Naive thymus-derived CD4-positive, alpha-beta T cell (primary cell): Measurements from ENCODE around the gene MRPL4. TPM values are rescaled to one million over a fixed set of nuclear protein-coding genes. Genes with fewer than 3 reads are reported as not detected.
A peak's percentile ranks its signal among the peaks of the same experiment; 100 is the strongest.

ENCODE experiments used
- ATAC-seq: fragments of 150-1000 bp; cut with Tn5 transposase; 2 replicates; pipeline ENCODE4 v1.10.0; 2021; ENCODE audit warnings: mild to moderate bottlenecking, moderate library complexity
- CTCF ChIA-PET: fragments of 350-600 bp; sonication (Branson Sonifier 250); formaldehyde crosslinking; loops from one replicate; lab custom pipeline; 2021; ENCODE audit warnings: antibody characterized with exemption; lab: Charles Lee
- POLR2A ChIA-PET: fragments of 350-600 bp; sonication (Branson Sonifier 250); formaldehyde crosslinking; loops from one replicate; lab custom pipeline; 2021; ENCODE audit warnings: antibody characterized with exemption, inconsistent platforms; lab: Charles Lee
- DNase-seq, 9 donors: peaks; one replicate each; pipeline versions ENCODE4 v3.0.0 to v3.0.0-alpha.2; 2020 to 2022; ENCODE audit warnings: mixed read lengths in 1 of 9
- H3K27ac ChIP-seq: one replicate; pipeline ENCODE4 v1.7.0; 2013; ENCODE audit warnings: mild to moderate bottlenecking, low read depth, low read length, moderate library complexity
- H3K27me3 ChIP-seq, 2 donors: one replicate each; pipeline ENCODE4 v1.7.0; 2013; ENCODE audit warnings: low read length in 2 of 2, mild to moderate bottlenecking in 2 of 2, moderate library complexity in 2 of 2; ENCODE audit not compliant: control insufficient read depth in 2 of 2, insufficient read depth in 2 of 2
- H3K36me3 ChIP-seq, 3 experiments: 1 replicate in 2 of 3; 2 replicates in 1 of 3; pipeline ENCODE4 v1.7.0; 2013; ENCODE audit warnings: low read length in 3 of 3, mild to moderate bottlenecking in 3 of 3, moderate library complexity in 1 of 3; ENCODE audit not compliant: insufficient read depth in 3 of 3, control insufficient read depth in 2 of 3
- H3K4me1 ChIP-seq, 2 donors: one replicate each; pipeline ENCODE4 v1.7.0; 2013; ENCODE audit warnings: low read length in 2 of 2, mild to moderate bottlenecking in 2 of 2, moderate library complexity in 1 of 2; ENCODE audit not compliant: control insufficient read depth in 2 of 2, insufficient read depth in 2 of 2
- H3K4me3 ChIP-seq: 2 replicates; pipeline ENCODE4 v1.7.0; 2013; ENCODE audit warnings: mild to moderate bottlenecking, low read length
- H3K9me3 ChIP-seq, 3 experiments: 1 replicate in 2 of 3; 2 replicates in 1 of 3; pipeline ENCODE4 v1.7.0; 2013; ENCODE audit warnings: low read length in 3 of 3; ENCODE audit not compliant: control insufficient read depth in 2 of 3
- H3K27ac Mint-ChIP-seq, 9 donors: one replicate each; pipeline ENCODE4 v1.8.0; 2020 to 2022; ENCODE audit warnings: mixed read lengths in 9 of 9, mild to moderate bottlenecking in 8 of 9, moderate library complexity in 5 of 9, inconsistent platforms in 2 of 9
- H3K27me3 Mint-ChIP-seq, 5 donors: one replicate each; pipeline ENCODE4 v1.8.0; 2021 to 2022; ENCODE audit warnings: mixed read lengths in 5 of 5, mild to moderate bottlenecking in 1 of 5
- H3K36me3 Mint-ChIP-seq, 5 donors: one replicate each; pipeline ENCODE4 v1.8.0; 2020 to 2022; ENCODE audit warnings: mixed read lengths in 5 of 5, mild to moderate bottlenecking in 3 of 5, inconsistent platforms in 1 of 5
- H3K4me1 Mint-ChIP-seq, 7 donors: one replicate each; pipeline ENCODE4 v1.8.0; 2020 to 2022; ENCODE audit warnings: mixed read lengths in 7 of 7, mild to moderate bottlenecking in 3 of 7, inconsistent platforms in 1 of 7
- H3K4me3 Mint-ChIP-seq, 10 donors: one replicate each; pipeline ENCODE4 v1.8.0; 2020 to 2022; ENCODE audit warnings: mild to moderate bottlenecking in 10 of 10, mixed read lengths in 10 of 10, moderate library complexity in 6 of 10, inconsistent platforms in 2 of 10
- H3K9me3 Mint-ChIP-seq, 11 donors: one replicate each; pipeline ENCODE4 v1.8.0; 2020 to 2022; ENCODE audit warnings: mixed read lengths in 11 of 11, mild to moderate bottlenecking in 4 of 11, inconsistent platforms in 1 of 11, moderate library complexity in 1 of 11
- intact Hi-C, 2 donors: fragments of 100-400 bp; cut with micrococcal nuclease; formaldehyde crosslinking; loops; one replicate each; pipeline ENCODE4 v1.15.1; 2023
- polyA plus RNA-seq, 2 donors: library from polyadenylated mRNA; unstranded; fragments of 300-500 nt; fragmentation: Illumina TruSeq; gene quantifications; one replicate each; pipeline ENCODE4 v1.2.3, GENCODE V29; 2021
- total RNA-seq, 6 experiments: library from RNA in 5 of 6; stranded (reverse) in 5 of 6; gene quantifications; 1 replicate in 5 of 6; 2 replicates in 1 of 6; pipeline ENCODE4 v1.2.3 and lab custom pipeline; 2021 to 2026

MRPL4 gene
- total and polyA plus RNA-seq, 7 experiments from 2014 or later = 24.9 to 70.5 (median 40.7) TPM

- no peaks in the 10 kb centered on the region for H3K4me1 ChIP-seq
- H3K27ac ChIP-seq = no peak overlapping the region
- H3K36me3 Mint-ChIP-seq = peaks cover 0 to 8% (median 0%) of the 10 kb centered on the region in 5 donors
- no peaks in the 10 kb centered on the region for H3K27me3 ChIP-seq
- H3K9me3 Mint-ChIP-seq = peaks cover 0 to 8% (median 0%) of the 10 kb centered on the region in 11 donors
- peaks cover 0 to 8% (median 0%) of the 10 kb centered on the region in 3 experiments for H3K9me3 ChIP-seq
- no peak overlapping the region for H3K4me3 ChIP-seq
- peaks cover 0 to 7% (median 0%) of the 10 kb centered on the region in 7 donors for H3K4me1 Mint-ChIP-seq
- H3K27ac Mint-ChIP-seq = no peak overlapping the region
- H3K27me3 Mint-ChIP-seq = no peaks in the 10 kb centered on the region
- no peak overlapping the region for H3K4me3 Mint-ChIP-seq
- no peak for DNase-seq
- H3K36me3 ChIP-seq = no peaks in the 10 kb centered on the region
- ATAC-seq = no peak
- ChIA-PET POLR2A (no interaction called here), CTCF (interaction anchor here (0.6 kb wide), 1 partner anchor 654 kb away, joined by 3 read pairs; no protein-coding TSS in a partner anchor)
- intact Hi-C loops = no loop called here
Observed at GRCh38 chr19:10211061-10211460, 41.0 kb upstream of the MRPL4 start.

- Histone ChIP-seq H3K9me3 (peaks cover 0 to 7% (median 0%) of the 10 kb centered on the region in 3 experiments), H3K4me3 (no peak overlapping the region), H3K27ac (no peak overlapping the region), H3K4me1 (no peaks in the 10 kb centered on the region), H3K36me3 (no peaks in the 10 kb centered on the region), H3K27me3 (no peaks in the 10 kb centered on the region)
- H3K27ac Mint-ChIP-seq = no peak overlapping the region
- ATAC-seq (no peak), DNase-seq (no peak)
- ChIA-PET CTCF (no interaction called here), POLR2A (no interaction called here)
- peaks cover 0 to 8% (median 0%) of the 10 kb centered on the region in 11 donors for H3K9me3 Mint-ChIP-seq
- intact Hi-C loops = no loop called here
- H3K36me3 Mint-ChIP-seq = peaks cover 0 to 7% (median 0%) of the 10 kb centered on the region in 5 donors
- no peaks in the 10 kb centered on the region for H3K27me3 Mint-ChIP-seq
- no peak overlapping the region for H3K4me3 Mint-ChIP-seq
- H3K4me1 Mint-ChIP-seq = peaks cover 0 to 5% (median 0%) of the 10 kb centered on the region in 7 donors
Observed at GRCh38 chr19:10211691-10212090, 40.3 kb upstream of the MRPL4 start.

- H3K4me1 Mint-ChIP-seq = peaks cover 0 to 4% (median 0%) of the 10 kb centered on the region in 7 donors
- Histone ChIP-seq H3K36me3 (no peaks in the 10 kb centered on the region), H3K27ac (no peak overlapping the region), H3K9me3 (no peaks in the 10 kb centered on the region), H3K27me3 (no peaks in the 10 kb centered on the region), H3K4me3 (no peak overlapping the region), H3K4me1 (no peaks in the 10 kb centered on the region)
- intact Hi-C loops = loop anchor here in 1 of 2 donors (5.0 kb wide), 1 partner anchor 38 kb away; the partner anchor contains the start of gene MRPL4
- no peak overlapping the region for H3K27ac Mint-ChIP-seq
- H3K36me3 Mint-ChIP-seq = no peaks in the 10 kb centered on the region
- H3K9me3 Mint-ChIP-seq = no peaks in the 10 kb centered on the region
- DNase-seq = no peak
- ChIA-PET CTCF (interaction anchor here (0.6 to 0.7 kb wide), 3 partner anchors 215 to 366 kb away, joined by 3 to 6 read pairs (median 4); no protein-coding TSS in a partner anchor), POLR2A (interaction anchor here (0.5 to 0.7 kb wide), 2 partner anchors 9 to 604 kb away, joined by 3 read pairs; no protein-coding TSS in a partner anchor)
- H3K27me3 Mint-ChIP-seq = no peaks in the 10 kb centered on the region
- no peak for ATAC-seq
- no peak overlapping the region for H3K4me3 Mint-ChIP-seq
Observed at GRCh38 chr19:10214784-10215183, 37.2 kb upstream of the MRPL4 start.

- H3K4me3 Mint-ChIP-seq = no peak overlapping the region
- peaks cover 0 to 4% (median 0%) of the 10 kb centered on the region in 7 donors for H3K4me1 Mint-ChIP-seq
- H3K4me3 ChIP-seq = no peak overlapping the region
- H3K27ac ChIP-seq = no peak overlapping the region
- ChIA-PET POLR2A (interaction anchor here (0.6 to 1.0 kb wide), 2 partner anchors 8 to 9 kb away, joined by 4 to 5 read pairs; no protein-coding TSS in a partner anchor), CTCF (no interaction called here)
- intact Hi-C loops = loop anchor here in 1 of 2 donors (5.0 kb wide), 1 partner anchor 35 kb away; the partner anchor contains the start of gene MRPL4
- no peaks in the 10 kb centered on the region for H3K9me3 Mint-ChIP-seq
- H3K4me1 ChIP-seq = no peaks in the 10 kb centered on the region
- H3K27me3 ChIP-seq = no peaks in the 10 kb centered on the region
- H3K36me3 Mint-ChIP-seq = no peaks in the 10 kb centered on the region
- no peaks in the 10 kb centered on the region for H3K27me3 Mint-ChIP-seq
- no peaks in the 10 kb centered on the region for H3K36me3 ChIP-seq
- no peak for ATAC-seq
- no peak overlapping the region for H3K27ac Mint-ChIP-seq
- DNase-seq = no peak
- H3K9me3 ChIP-seq = no peaks in the 10 kb centered on the region
Observed at GRCh38 chr19:10217085-10217484, 34.9 kb upstream of the MRPL4 start.

GRCh38 chr19:10219678-10220077 is 32.3 kb upstream of the MRPL4 start:
- POLR2A ChIA-PET = interaction anchor here (0.6 to 0.8 kb wide), 2 partner anchors 17 to 78 kb away, joined by 3 read pairs; no protein-coding TSS in a partner anchor
- no peaks in the 10 kb centered on the region for H3K9me3 Mint-ChIP-seq
- Histone ChIP-seq H3K4me1 (no peaks in the 10 kb centered on the region), H3K36me3 (peaks cover 0 to 9% (median 0%) of the 10 kb centered on the region in 3 experiments), H3K9me3 (no peaks in the 10 kb centered on the region), H3K4me3 (no peak overlapping the region), H3K27ac (no peak overlapping the region), H3K27me3 (no peaks in the 10 kb centered on the region)
- H3K36me3 Mint-ChIP-seq = peaks cover 0 to 11% (median 5%) of the 10 kb centered on the region in 5 donors
- DNase-seq (peak in 3 of 9 donors; percentile 17 to 33 (median 17)), ATAC-seq (peak; percentile 81)
- H3K4me1 Mint-ChIP-seq = peaks cover 0 to 8% (median 3%) of the 10 kb centered on the region in 7 donors
- no peaks in the 10 kb centered on the region for H3K27me3 Mint-ChIP-seq
- intact Hi-C loops = loop anchor here in 1 of 2 donors (2.0 to 5.0 kb wide), 2 partner anchors 17 to 33 kb away; partner anchors contain the start of gene MRPL4
- CTCF ChIA-PET = interaction anchor here (0.7 kb wide), 2 partner anchors 32 to 1768 kb away, joined by 3 read pairs; no protein-coding TSS in a partner anchor
- H3K27ac Mint-ChIP-seq = no peak overlapping the region
- H3K4me3 Mint-ChIP-seq = no peak overlapping the region

GRCh38 chr19:10220695-10221094 is 31.3 kb upstream of the MRPL4 start:
- intact Hi-C loops = no loop called here
- Mint-ChIP-seq H3K4me3 (no peak overlapping the region), H3K27me3 (no peaks in the 10 kb centered on the region), H3K4me1 (peaks cover 0 to 8% (median 3%) of the 10 kb centered on the region in 7 donors), H3K36me3 (peaks cover 0 to 11% (median 5%) of the 10 kb centered on the region in 5 donors), H3K9me3 (no peaks in the 10 kb centered on the region), H3K27ac (peak overlapping the region in 1 of 9 donors; percentile 28)
- DNase-seq = no peak
- POLR2A ChIA-PET = interaction anchor here (0.6 kb wide), 1 partner anchor 23 kb away, joined by 3 read pairs; no protein-coding TSS in a partner anchor
- CTCF ChIA-PET = no interaction called here
- no peaks in the 10 kb centered on the region for H3K27me3 ChIP-seq
- H3K27ac ChIP-seq = no peak overlapping the region
- H3K4me3 ChIP-seq = no peak overlapping the region
- H3K4me1 ChIP-seq = no peaks in the 10 kb centered on the region
- ATAC-seq = no peak
- H3K9me3 ChIP-seq = no peaks in the 10 kb centered on the region
- H3K36me3 ChIP-seq = peaks cover 0 to 9% (median 0%) of the 10 kb centered on the region in 3 experiments
